AML-193 (cell line): ENCODE measurements around the gene MTUS2.

Source experiments
- DNase-seq, 2 experiments: peaks; one replicate each; lab custom pipeline; 2025; lab: John Stamatoyannopoulos, UW

Gene MTUS2

GRCh38 chr13:28859069-28859468 lies 38.9 kb downstream of the MTUS2 start:
- DNase-seq = no peak

GRCh38 chr13:28859717-28860116 lies 39.6 kb downstream of the MTUS2 start:
- DNase-seq = no peak

- DNase-seq = no peak
Measured at GRCh38 chr13:28864544-28864943, 44.4 kb downstream of the MTUS2 start.

GRCh38 chr13:28865149-28865744 lies 45.1 kb downstream of the MTUS2 start:
- DNase-seq = no peak

- no peak for DNase-seq
Measured at GRCh38 chr13:28865951-28866350, 45.8 kb downstream of the MTUS2 start.

- no peak for DNase-seq
Measured at GRCh38 chr13:28866932-28867331, 46.8 kb downstream of the MTUS2 start.

GRCh38 chr13:28867564-28867963 lies 47.4 kb downstream of the MTUS2 start:
- no peak for DNase-seq

- peak; percentile 31 to 38 for DNase-seq
Measured at GRCh38 chr13:28872427-28873176, 52.5 kb downstream of the MTUS2 start.

GRCh38 chr13:28875846-28876615 lies 55.9 kb downstream of the MTUS2 start:
- no peak for DNase-seq

GRCh38 chr13:28877408-28877807 lies 57.3 kb downstream of the MTUS2 start:
- no peak for DNase-seq

- no peak for DNase-seq
Measured at GRCh38 chr13:28885181-28885580, 65.0 kb downstream of the MTUS2 start.

GRCh38 chr13:28889086-28889732 lies 69.1 kb downstream of the MTUS2 start:
- no peak for DNase-seq

- DNase-seq = no peak
Measured at GRCh38 chr13:28890712-28891111, 70.6 kb downstream of the MTUS2 start.

GRCh38 chr13:28918030-28918429 lies 97.9 kb downstream of the MTUS2 start:
- no peak for DNase-seq

- no peak for DNase-seq
Measured at GRCh38 chr13:28922341-28922740, 102.2 kb downstream of the MTUS2 start.

GRCh38 chr13:28935104-28935503 lies 115.0 kb downstream of the MTUS2 start:
- DNase-seq = no peak

GRCh38 chr13:28942906-28943305 lies 122.8 kb downstream of the MTUS2 start:
- DNase-seq = no peak

GRCh38 chr13:28953714-28954418 lies 133.7 kb downstream of the MTUS2 start:
- no peak for DNase-seq

- DNase-seq = no peak
Measured at GRCh38 chr13:28954419-28954725, 134.2 kb downstream of the MTUS2 start.

GRCh38 chr13:28954810-28955209 lies 134.7 kb downstream of the MTUS2 start:
- no peak for DNase-seq

GRCh38 chr13:28955264-28955966 lies 135.3 kb downstream of the MTUS2 start:
- DNase-seq = no peak
